ENCODE data around the gene LTF.

The LTF gene

GRCh38 chr3:46409739-46410489, 54.8 kb downstream of the LTF start:
- Histone ChIP-seq H3K4me1 (ENCODE audit: insufficient read depth, poor library complexity, severe bottlenecking) (peaks cover 18% of the 10 kb centered on the region), H3K36me3 (ENCODE audit: low read depth) (no peaks in the 10 kb centered on the region), H3K4me3 (ENCODE audit: severe bottlenecking) (no peak overlapping the region), H3K9me3 (ENCODE audit: severe bottlenecking) (no peaks in the 10 kb centered on the region), H3K27ac (ENCODE audit: poor library complexity, severe bottlenecking) (no peak overlapping the region), H3K27me3 (ENCODE audit: insufficient read depth, poor library complexity, severe bottlenecking) (no peaks in the 10 kb centered on the region)
- ATAC-seq (ENCODE audit: low read depth) (no peak), DNase-seq (ENCODE audit: low spot score) (no peak)
- TF ChIP-seq CTCF (IDR thresholded peaks at IDR 0.05; ENCODE audit: poor library complexity, severe bottlenecking): no peak

DNA sequence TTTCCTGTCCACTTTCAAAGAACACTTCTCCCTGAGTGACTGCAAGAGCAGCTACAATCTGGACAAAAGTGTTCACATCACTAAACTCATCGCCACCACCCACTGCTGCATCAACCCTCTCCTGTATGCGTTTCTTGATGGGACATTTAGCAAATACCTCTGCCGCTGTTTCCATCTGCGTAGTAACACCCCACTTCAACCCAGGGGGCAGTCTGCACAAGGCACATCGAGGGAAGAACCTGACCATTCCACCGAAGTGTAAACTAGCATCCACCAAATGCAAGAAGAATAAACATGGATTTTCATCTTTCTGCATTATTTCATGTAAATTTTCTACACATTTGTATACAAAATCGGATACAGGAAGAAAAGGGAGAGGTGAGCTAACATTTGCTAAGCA, 55.9 kb downstream of the LTF start:
- H3K36me3 ChIP-seq (ENCODE audit: low read depth): no peaks in the 10 kb centered on the region
- H3K27ac ChIP-seq (ENCODE audit: poor library complexity, severe bottlenecking): no peak overlapping the region
- H3K9me3 ChIP-seq (ENCODE audit: severe bottlenecking): no peaks in the 10 kb centered on the region
- DNase-seq (ENCODE audit: low spot score) (no peak), ATAC-seq (ENCODE audit: low read depth) (no peak)
- no peak overlapping the region for H3K4me3 ChIP-seq (ENCODE audit: severe bottlenecking)
- H3K27me3 ChIP-seq (ENCODE audit: insufficient read depth, poor library complexity, severe bottlenecking): no peaks in the 10 kb centered on the region
- TF ChIP-seq CTCF (IDR thresholded peaks at IDR 0.05; ENCODE audit: poor library complexity, severe bottlenecking): no peak
- peaks cover 18% of the 10 kb centered on the region for H3K4me1 ChIP-seq (ENCODE audit: insufficient read depth, poor library complexity, severe bottlenecking)

- no peak overlapping the region for H3K27ac ChIP-seq (ENCODE audit: poor library complexity, severe bottlenecking)
- DNase-seq (ENCODE audit: low spot score): no peak
- ATAC-seq (ENCODE audit: low read depth): no peak
Measured at GRCh38 chr3:46407970-46408369, 56.7 kb downstream of the LTF start.

DNA sequence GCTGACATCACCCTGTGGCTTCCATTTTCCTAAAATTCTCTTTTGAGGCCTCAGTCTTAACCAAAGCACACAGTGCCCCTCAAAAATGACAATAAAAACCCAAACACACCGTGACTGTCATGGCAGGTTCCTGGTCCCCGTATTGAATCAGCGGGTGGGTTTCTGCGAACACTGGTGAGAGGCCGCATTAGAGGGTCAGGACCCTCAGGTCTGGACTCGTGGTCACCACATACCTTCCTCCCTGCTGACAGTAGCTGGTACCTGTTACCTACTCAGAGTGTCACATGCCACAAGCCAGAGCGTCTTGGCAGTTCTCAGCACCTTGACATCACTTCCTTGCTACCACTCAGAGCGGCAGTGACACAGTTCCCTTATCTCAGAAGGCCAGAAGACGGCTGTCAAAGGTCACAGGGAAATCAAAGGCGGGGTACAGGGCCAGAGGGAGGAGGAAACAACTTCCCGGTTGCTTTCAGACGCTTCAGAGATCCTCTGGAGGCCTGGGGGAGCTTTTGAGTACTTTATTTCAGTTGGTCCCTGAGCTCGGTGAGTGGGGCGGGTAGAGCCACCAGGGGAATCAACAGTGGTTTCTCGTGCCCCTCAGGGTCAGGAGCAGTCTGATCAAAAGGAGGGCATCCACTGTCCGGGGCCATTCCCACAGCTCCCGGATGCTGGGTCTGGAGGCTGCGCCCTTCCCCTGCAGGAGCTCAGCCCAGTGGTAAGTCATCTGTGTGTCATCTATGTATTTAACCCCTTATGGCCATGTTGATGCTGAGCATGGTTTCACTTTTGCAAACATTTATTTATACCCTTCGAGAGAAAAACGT, 57.7 kb downstream of the LTF start, which contains the start of the genes CCR5AS and CCRL2:
CCR5AS (minus strand) TSS at position 279 of the 824 bp plus-strand sequence.
CCRL2 (plus strand) TSS at position 472 of the 824 bp plus-strand sequence. CDS start 821 bp downstream, outside the sequence.
- Histone ChIP-seq H3K4me3 (ENCODE audit: severe bottlenecking) (no peak within 1 kb of the TSS), H3K27ac (ENCODE audit: poor library complexity, severe bottlenecking) (no peak within 1 kb of the TSS), H3K27me3 (ENCODE audit: insufficient read depth, poor library complexity, severe bottlenecking) (no peaks in the 10 kb centered on the region), H3K4me1 (ENCODE audit: insufficient read depth, poor library complexity, severe bottlenecking) (peaks cover 16% of the 10 kb centered on the region), H3K36me3 (ENCODE audit: low read depth) (no peaks in the 10 kb centered on the region), H3K9me3 (ENCODE audit: severe bottlenecking) (no peaks in the 10 kb centered on the region)
- DNase-seq (ENCODE audit: low spot score) (no peak), ATAC-seq (ENCODE audit: low read depth) (peak; percentile 89)
- TF ChIP-seq CTCF (IDR thresholded peaks at IDR 0.05; ENCODE audit: poor library complexity, severe bottlenecking): no peak

More at GRCh38 chr3:46407970-46408369, 56.7 kb downstream of the LTF start:
- no peak overlapping the region for H3K4me3 ChIP-seq (ENCODE audit: severe bottlenecking)
- peaks cover 18% of the 10 kb centered on the region for H3K4me1 ChIP-seq (ENCODE audit: insufficient read depth, poor library complexity, severe bottlenecking)
- H3K9me3 ChIP-seq (ENCODE audit: severe bottlenecking): no peaks in the 10 kb centered on the region
- H3K27me3 ChIP-seq (ENCODE audit: insufficient read depth, poor library complexity, severe bottlenecking): no peaks in the 10 kb centered on the region
- H3K36me3 ChIP-seq (ENCODE audit: low read depth): no peaks in the 10 kb centered on the region
- TF ChIP-seq CTCF (IDR thresholded peaks at IDR 0.05; ENCODE audit: poor library complexity, severe bottlenecking): no peak

All from RWPE2 (cell line).